Stomach (tissue), 9 donors: ENCODE results near the gene CD14. TPM values are rescaled to one million over a fixed set of nuclear protein-coding genes. Genes with fewer than 3 reads are reported as not detected.
"Not testable (repeated sequence)": the region's sequence is repeated elsewhere in the genome, so short reads cannot be mapped to it uniquely, and the experiment has no call there.

Experiments
- DNase-seq, 2 donors: peaks; one replicate each; pipeline versions ENCODE4 v3.0.0 to v3.0.0-alpha.2; 2013 to 2019
- H3K27ac ChIP-seq, 5 donors: fragments of 200-600 bp in 4 of 5; sonication (generic) in 4 of 5; one replicate each; pipeline ENCODE4 v1.5.1; 2013 to 2019; ENCODE audit warnings: mild to moderate bottlenecking in 1 of 5, moderate library complexity in 1 of 5
- H3K27me3 ChIP-seq, 3 donors: fragments of 200-600 bp; sonication (generic); one replicate each; pipeline ENCODE4 v1.5.1; 2017 to 2019; ENCODE audit warnings: mixed run types in 1 of 3
- H3K36me3 ChIP-seq, 4 donors: fragments of 200-600 bp; sonication (generic); 1 replicate in 3 of 4; 2 replicates in 1 of 4; pipeline ENCODE4 v1.5.1; 2016 to 2019
- H3K4me1 ChIP-seq, 4 donors: fragments of 200-600 bp; sonication (generic); one replicate each; pipeline ENCODE4 v1.5.1; 2016 to 2019
- H3K4me3 ChIP-seq, 4 donors: fragments of 200-600 bp; sonication (generic) in 3 of 4; one replicate each; pipeline ENCODE4 v1.5.1; 2016 to 2019; ENCODE audit warnings: mild to moderate bottlenecking in 1 of 4
- H3K9me3 ChIP-seq, 4 donors: fragments of 200-600 bp; sonication (generic); one replicate each; pipeline ENCODE4 v1.5.1; 2016 to 2019
- EP300 ChIP-seq: sonication (generic); formaldehyde crosslinking; IDR thresholded peaks from one replicate; pipeline ENCODE4 v1.6.1; 2017; ENCODE audit warnings: antibody characterized with exemption
- POLR2A ChIP-seq, 4 donors: fragments of 450-650 bp; IDR thresholded peaks; one replicate each; pipeline ENCODE4 v1.6.1; 2016; ENCODE audit warnings: antibody characterized with exemption in 4 of 4, control low read depth in 2 of 4, mild to moderate bottlenecking in 1 of 4, moderate library complexity in 1 of 4
- POLR2AphosphoS5 ChIP-seq, 3 donors: sonication (generic); formaldehyde crosslinking; IDR thresholded peaks; one replicate each; pipeline ENCODE4 v1.6.1; 2016; ENCODE audit warnings: antibody characterized with exemption in 3 of 3
- WGBS, 5 donors: extraction: QIAGEN DNeasy Blood & Tissue Kit in 3 of 5; methylation state at CpG; one replicate each; pipeline versions ENCODE4 v1.1.5 to v1.1.7; 2013 to 2018; 5-methylcytosine and 5-hydroxymethylcytosine counted together
- intact Hi-C: fragments of 100-400 bp; cut with DNase I; formaldehyde crosslinking; loops from one replicate; pipeline ENCODE4 v1.15.1; 2023; ENCODE audit warnings: low total_unique reads
- polyA plus RNA-seq, 3 donors: library from polyadenylated mRNA; stranded (reverse); fragments of 200-250 nt; gene quantifications; one replicate each; pipeline ENCODE4 v1.2.3, GENCODE V29; 2013
- total RNA-seq, 5 donors: library from RNA; depleted of rRNA; stranded (reverse); fragments of >200 nt; gene quantifications; one replicate each; pipeline versions ENCODE4 v1.1.0 to v1.2.3, GENCODE V29; 2014 to 2016
- TF ChIP-seq, protein P1 (sequence below), 7 experiments: fragments of 450-650 bp in 4 of 7; fragments of 200-600 bp in 3 of 7; sonication (generic) in 3 of 7; IDR thresholded peaks; one replicate each; pipeline ENCODE4 v1.5.1; 2016 to 2019; ENCODE audit warnings: antibody characterized with exemption in 7 of 7, control low read depth in 2 of 7, mild to moderate bottlenecking in 1 of 7
- donor health status: healthy with polysubstance abuse.
- donor health status: Bipolar disorder and iron deficiency.
- donor health status: healthy.

CD14 gene
- total and polyA plus RNA-seq, 8 donors = 8.5 to 99.8 (median 29.4) TPM

DNA sequence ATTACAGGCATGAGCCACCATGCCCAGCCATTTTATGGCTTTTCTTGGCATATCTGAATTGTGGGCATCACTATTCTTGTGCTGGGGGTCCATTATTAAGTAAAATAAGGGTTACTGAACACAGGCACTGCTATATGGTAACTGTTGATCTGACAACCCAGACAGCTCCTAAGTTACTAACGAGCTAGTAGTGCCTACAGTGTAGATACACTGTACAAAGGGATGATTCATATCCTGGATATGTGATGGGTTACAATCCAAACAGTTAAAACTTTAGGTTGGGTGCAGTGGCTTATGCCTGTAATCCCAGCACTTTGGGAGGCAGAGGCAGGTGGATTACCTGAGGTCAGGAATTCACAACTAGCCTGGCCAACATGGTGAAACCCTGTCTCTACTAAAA, 4.3 kb downstream of the CD14 start:
- TF ChIP-seq POLR2AphosphoS5 (IDR thresholded peaks at IDR 0.05) (no peak), EP300 (no peak), POLR2A (IDR thresholded peaks at IDR 0.05) (no peak)
- TF ChIP-seq, protein P1, sequence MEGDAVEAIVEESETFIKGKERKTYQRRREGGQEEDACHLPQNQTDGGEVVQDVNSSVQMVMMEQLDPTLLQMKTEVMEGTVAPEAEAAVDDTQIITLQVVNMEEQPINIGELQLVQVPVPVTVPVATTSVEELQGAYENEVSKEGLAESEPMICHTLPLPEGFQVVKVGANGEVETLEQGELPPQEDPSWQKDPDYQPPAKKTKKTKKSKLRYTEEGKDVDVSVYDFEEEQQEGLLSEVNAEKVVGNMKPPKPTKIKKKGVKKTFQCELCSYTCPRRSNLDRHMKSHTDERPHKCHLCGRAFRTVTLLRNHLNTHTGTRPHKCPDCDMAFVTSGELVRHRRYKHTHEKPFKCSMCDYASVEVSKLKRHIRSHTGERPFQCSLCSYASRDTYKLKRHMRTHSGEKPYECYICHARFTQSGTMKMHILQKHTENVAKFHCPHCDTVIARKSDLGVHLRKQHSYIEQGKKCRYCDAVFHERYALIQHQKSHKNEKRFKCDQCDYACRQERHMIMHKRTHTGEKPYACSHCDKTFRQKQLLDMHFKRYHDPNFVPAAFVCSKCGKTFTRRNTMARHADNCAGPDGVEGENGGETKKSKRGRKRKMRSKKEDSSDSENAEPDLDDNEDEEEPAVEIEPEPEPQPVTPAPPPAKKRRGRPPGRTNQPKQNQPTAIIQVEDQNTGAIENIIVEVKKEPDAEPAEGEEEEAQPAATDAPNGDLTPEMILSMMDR (IDR thresholded peaks at IDR 0.05) = no peak
- DNase-seq = no peak
- intact Hi-C loops = no loop called here
- H3K4me1 ChIP-seq = peaks cover 7 to 26% (median 20%) of the 10 kb centered on the region in 4 donors
- no peak overlapping the region for H3K27ac ChIP-seq
- no peaks in the 10 kb centered on the region for H3K36me3 ChIP-seq
- H3K27me3 ChIP-seq = no peaks in the 10 kb centered on the region
- no peak overlapping the region for H3K4me3 ChIP-seq
- H3K9me3 ChIP-seq = no peaks in the 10 kb centered on the region
- WGBS, 5 donors = 32 to 83% (median 66%) methylated on average over 1 of the region's 1 CpG

DNA sequence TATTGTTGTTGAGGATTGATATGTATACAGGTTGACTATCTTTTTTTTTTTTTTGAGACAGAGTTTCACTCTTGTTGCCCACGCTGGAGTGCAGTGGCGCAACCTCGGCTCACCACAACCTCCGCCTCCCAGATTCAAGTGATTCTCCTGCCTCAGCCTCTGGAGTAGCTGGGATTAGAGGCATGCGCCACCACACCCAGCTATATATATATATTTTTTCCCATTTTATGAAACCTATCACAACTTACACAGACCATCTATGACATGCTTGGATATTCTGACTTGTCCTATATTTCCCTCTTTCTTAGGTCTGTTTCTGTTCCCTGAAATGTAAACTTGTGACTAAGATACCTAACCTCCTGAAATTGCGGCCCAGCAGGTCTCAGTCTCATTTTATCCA, 5.0 kb downstream of the CD14 start:
- Histone ChIP-seq H3K36me3 (no peaks in the 10 kb centered on the region), H3K4me3 (no peak overlapping the region), H3K27me3 (no peaks in the 10 kb centered on the region), H3K27ac (no peak overlapping the region), H3K4me1 (peaks cover under 1 to 18% (median 14%) of the 10 kb centered on the region in 4 donors), H3K9me3 (no peaks in the 10 kb centered on the region)
- intact Hi-C loops = no loop called here
- TF ChIP-seq EP300 = no peak
- no peak for TF ChIP-seq POLR2AphosphoS5 (IDR thresholded peaks at IDR 0.05)
- TF ChIP-seq, protein P1 (IDR thresholded peaks at IDR 0.05) = no peak
- no peak for TF ChIP-seq POLR2A (IDR thresholded peaks at IDR 0.05)
- 78 to 96% (median 90%) methylated on average over 6 of the region's 6 CpGs for WGBS, 5 donors
- no peak for DNase-seq

DNA sequence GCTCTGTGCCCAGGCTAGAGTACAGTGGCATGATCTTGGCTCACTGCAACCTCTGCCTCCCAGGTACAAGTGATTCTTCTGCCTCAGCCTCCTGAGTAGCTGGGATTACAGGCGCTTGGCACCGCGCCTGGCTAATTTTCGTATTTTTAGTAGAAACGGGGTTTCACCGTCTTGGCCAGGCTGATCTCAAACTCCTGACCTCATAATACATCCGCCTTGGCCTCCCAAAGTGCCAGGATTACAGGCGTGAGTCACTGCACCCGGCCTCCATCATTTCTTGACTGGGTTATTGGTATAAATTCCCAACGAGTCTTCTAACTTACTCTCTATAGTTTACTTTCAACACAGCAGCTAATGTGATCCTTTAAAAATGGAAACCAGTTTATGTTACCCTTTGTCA, 8.1 kb downstream of the CD14 start:
- 85 to 92% (median 88%) methylated on average over 10 of the region's 10 CpGs for WGBS, 5 donors

DNA sequence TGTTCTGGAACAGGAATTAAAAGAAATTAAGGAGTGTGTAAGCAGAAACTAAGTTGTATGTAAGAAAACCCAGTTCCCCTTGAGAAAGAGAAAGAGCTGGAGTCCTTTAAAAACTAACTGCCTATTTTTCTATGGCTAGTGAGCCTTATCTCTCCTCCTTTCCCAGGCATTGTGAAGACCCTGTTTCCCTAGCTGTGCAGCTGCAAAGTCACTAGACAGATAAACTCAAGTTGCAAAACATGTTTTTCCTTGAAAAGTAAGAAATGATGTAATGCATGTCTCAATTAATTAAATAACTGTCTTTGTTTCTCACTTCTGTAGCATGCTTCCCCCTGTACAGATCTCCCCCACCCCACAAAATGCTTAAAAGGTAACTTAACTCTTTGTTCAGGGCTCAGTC, 9.9 kb downstream of the CD14 start:
- H3K4me1 ChIP-seq, H3K36me3 ChIP-seq, H3K27ac ChIP-seq, H3K27me3 ChIP-seq, H3K9me3 ChIP-seq, DNase-seq, H3K4me3 ChIP-seq, intact Hi-C loops: not testable (repeated sequence)

More for the DNA sequence above, 8.1 kb downstream of the CD14 start:
- H3K36me3 ChIP-seq, DNase-seq, intact Hi-C loops, H3K27ac ChIP-seq, H3K9me3 ChIP-seq, H3K27me3 ChIP-seq, H3K4me3 ChIP-seq, H3K4me1 ChIP-seq: not testable (repeated sequence)

DNA sequence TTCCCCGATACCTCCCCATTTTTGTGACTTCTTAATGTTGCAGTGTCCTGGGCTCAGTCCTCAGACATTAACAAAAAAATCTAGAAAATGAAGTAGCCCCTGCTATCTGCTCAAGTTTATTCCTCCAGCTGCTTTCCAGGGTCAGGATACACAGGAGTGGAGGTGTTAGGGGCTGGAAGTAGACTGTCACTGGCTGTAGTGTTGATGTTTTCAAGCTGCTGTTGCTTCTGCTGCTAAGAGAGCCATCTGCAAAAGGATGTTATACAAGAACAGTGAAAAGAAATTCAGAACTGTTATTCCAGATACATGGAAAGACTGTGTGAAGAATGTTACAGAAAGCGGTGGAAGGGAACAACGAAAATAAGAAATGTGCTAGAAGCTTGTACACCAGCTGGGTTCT, 10.7 kb downstream of the CD14 start:
- intact Hi-C loops = no loop called here
- no peak overlapping the region for H3K27ac ChIP-seq
- 75 to 89% (median 82%) methylated on average over 3 of the region's 3 CpGs for WGBS, 5 donors
- no peak overlapping the region for H3K4me3 ChIP-seq
- H3K9me3 ChIP-seq = no peaks in the 10 kb centered on the region
- H3K27me3 ChIP-seq = no peaks in the 10 kb centered on the region
- no peaks in the 10 kb centered on the region for H3K4me1 ChIP-seq
- no peak for DNase-seq
- TF ChIP-seq, protein P1 (IDR thresholded peaks at IDR 0.05) = no peak
- TF ChIP-seq POLR2AphosphoS5 (IDR thresholded peaks at IDR 0.05) (no peak), EP300 (no peak), POLR2A (IDR thresholded peaks at IDR 0.05) (no peak)
- H3K36me3 ChIP-seq = no peaks in the 10 kb centered on the region
